Hematopoietic multipotent progenitor cell treated with erythropoietin and hydrocortisone succinate and interleukin-3 and kit ligand, for 15 days (in vitro differentiated cells): ENCODE measurements around the gene MOGAT2.
"Not testable (repeated sequence)": the region's sequence is repeated elsewhere in the genome, so short reads cannot be mapped to it uniquely, and the experiment has no call there.

Source experiments
- DNase-seq: peaks from one replicate; pipeline ENCODE4 v3.0.0-alpha.2; 2015; ENCODE audit warnings: low spot score

The MOGAT2 gene

DNA sequence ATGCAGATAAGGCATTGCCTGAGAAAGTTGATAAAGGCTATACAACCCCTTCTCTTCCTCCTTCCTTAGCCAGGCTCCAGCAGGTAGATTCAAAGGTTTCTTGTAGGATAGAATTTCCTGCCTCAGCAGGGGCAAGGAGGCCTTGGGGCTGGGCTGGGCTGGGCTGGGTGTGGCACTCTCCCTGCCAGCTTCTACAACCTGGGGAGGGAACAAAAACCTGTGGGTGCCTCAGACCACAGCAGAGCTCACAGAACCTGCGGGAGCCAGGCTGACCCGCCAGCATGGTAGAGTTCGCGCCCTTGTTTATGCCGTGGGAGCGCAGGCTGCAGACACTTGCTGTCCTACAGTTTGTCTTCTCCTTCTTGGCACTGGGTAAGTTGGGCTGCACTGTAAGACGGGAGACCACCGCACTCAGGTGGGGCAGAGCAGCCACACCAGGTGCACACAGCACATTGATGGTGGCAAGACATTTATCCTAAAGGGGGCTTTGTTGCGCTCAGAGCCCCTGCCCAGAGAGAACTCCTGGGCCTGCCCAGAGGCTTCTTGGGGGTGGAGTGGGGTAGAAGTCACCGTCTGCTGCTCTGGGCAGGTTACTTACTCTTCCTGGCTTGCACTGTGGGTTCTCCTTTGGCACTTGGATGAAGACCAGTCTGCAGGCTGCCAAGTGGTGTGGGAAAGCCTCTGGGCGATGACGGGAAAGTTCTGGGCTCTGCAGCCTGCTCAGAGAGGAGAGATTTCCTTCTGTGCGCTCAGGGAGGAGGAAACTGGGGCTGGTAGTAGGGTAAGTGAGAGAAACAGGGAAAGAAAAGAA, at the start of gene MOGAT2:
MOGAT2 (plus strand) TSS at position 231 of the 811 bp plus-strand sequence; CDS start at position 282, 51 bp downstream.
- no peak for DNase-seq

DNA sequence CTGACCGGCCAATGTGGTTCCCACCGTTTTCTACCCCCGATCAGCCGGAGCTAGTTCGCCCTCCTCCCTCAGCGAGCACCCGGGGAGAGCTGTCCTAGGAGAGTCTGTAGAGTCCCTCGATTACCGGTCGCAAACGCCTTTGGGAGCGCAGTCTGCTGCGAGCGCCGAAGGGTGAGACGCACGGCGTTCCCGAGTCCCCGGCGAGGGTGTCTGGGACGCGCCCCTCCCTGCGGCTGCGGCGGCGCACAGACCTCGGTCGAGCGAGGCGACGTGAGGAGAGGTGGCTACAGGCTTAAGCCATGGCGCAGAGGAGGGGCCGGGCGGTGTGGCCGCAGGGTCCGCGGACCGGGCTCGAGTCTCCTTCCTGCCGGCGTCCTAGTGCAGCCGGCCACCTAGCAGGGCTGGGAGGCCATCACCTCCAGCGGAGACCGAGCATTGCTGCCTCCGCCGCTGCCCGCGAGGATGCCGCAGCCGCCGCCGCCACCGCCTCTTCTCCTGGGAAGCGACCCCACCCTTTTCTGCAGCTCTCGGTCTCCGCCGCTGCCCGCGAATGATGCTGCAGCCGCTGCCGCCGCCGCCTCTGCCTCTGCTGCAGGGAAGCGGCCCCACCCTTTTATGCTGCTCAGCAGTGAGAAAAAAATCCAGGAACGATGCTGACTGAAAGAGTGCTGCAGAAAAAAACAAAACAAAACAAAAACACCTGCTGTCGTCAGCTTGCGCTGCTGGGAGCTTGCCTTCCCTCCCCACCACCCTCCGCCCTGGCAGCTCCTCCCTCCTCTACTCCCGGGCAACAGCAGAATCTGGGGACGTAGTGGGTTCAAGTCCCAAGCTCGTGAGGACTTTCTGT, 49.0 kb upstream of the MOGAT2 start, which contains the start of gene MAP6:
MAP6 (minus strand) TSS at position 588 of the 847 bp plus-strand sequence. CDS start 669 bp downstream, outside the sequence.
- DNase-seq: peak; percentile 40

DNA sequence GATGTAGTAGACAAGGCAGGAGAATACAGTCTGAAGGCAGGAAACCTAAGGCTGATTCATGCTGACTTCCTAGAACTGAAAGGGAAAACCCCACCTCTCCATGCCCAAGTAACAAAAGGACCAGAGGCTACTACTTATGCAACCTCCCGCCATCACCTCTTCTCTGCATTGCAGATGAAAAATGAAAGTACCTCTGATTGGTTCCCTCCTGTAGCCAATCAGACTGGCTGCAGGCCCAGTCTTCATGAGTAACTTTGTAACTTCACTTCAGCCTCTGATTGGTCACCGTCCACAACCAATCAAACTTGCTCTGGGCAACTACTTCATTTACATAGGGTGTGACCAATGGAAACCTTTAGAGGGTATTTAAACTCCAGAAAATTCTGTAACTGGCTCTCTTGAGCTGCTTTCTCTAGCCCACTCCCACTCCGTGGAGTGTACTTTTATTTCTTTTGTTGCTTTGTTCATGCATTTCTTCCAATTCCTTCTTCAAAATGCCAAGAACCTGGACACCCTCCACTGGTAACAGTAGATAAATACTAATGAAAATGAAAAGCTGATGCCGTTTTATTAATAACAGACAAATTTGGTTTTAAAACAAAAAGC, 43.6 kb upstream of the MOGAT2 start:
- peak; percentile 54 for DNase-seq

DNA sequence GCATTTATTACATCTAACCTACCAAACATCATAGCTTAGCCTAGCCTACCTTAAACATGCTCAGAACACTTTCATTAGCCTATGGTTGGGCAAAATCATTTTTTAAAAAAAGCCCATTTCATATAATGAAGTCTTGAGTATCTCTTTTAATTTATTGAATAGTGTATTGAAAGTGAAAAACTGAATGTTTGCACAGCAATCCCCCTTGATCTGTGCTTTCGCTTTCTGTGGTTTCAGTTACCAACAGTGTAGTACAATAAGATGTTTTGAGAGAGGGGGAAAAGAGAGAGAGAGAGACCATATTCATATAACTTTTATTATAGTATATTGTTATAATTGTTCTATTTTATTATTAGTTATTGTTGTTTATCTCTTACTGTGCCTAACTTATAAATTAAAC, 40.4 kb upstream of the MOGAT2 start:
- no peak for DNase-seq

DNA sequence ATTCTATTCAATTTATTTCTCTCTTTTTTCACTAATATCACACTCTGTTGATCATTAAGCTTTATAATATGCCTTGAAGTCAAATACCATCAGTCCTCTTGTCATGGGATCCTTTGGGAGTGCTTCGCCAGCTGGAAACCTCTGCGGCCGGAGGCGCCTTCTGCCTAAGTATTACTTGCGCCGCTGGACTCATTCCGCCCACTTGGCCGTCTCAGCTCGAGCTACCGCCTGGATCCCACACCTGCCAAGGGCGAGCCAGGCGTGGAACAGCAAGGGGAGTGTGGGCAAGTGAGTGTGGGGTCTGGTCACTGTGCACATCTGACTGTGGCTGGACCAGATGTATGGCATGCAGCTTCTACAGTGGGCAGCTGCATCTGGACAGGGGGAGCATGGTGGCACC, 39.7 kb upstream of the MOGAT2 start:
- no peak for DNase-seq

DNA sequence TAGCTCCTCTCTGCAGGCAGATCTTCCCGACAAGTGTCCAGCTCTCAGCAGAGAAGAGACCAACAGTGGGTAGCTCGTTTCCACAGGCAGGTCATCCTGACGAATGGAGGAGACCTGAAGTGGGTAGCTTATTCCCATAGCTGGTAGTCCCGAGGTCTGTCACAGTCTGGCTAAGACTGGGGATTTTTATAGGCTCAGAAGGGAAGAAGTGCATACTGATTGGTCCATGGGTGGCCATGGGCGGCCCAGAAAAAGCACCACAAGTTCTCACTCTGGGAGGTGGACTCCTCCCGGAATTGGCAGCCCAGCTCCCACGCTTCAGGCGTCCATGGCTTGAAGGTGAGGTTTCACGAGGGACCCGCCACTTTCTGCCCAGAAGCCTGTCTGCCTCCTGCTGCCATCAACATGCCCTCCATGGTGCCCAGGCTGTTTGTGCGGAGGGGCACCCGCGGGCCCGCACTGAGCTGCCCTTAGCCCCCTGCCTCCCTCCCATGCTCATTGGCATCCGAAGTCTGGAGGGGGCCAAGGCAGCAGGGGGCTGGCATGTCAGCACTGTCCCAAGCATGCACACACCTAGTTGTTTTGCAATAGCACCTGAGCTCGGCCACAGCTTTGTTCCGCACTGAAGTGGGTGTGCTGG, 38.9 kb upstream of the MOGAT2 start:
- DNase-seq: no peak

DNA sequence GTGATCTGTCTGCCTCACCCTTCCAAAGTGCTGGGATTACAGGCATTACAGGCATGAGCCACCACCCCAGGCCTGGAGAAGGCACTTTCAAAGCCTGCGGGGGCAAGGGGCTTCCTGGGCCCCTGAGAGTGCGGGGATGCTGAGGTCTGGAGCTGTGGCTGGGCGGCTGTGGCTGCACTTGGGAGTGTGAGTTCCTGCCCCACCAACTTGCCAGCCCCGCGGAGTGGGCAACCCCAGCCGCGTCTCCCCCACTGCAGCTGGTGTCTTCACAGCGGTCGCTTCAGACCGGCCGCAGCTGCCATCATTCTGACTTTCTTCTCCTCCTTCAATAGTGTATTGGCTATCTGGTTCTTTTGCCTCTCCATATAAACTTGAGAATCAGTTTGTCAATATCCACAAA, 38.1 kb upstream of the MOGAT2 start:
- DNase-seq: no peak

DNA sequence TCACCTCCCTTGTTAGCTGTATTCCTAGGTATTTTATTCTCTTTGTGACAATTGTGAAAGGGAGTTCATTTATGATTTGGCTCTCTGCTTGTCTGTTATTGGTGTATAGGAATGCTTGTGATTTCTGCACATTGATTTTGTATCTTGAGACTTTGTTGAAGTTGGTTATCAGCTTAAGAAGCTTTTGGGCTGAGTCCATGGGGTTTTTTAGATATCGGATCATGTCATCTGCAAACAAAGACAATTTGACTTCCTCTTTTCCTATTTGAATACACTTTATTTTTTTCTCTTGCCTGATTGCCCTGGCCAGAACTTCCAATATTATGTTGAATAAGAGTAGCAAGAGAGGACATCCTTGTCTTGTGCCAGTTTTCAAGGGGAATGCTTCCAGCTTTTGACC, 33.8 kb upstream of the MOGAT2 start:
- DNase-seq: not testable (repeated sequence)

DNA sequence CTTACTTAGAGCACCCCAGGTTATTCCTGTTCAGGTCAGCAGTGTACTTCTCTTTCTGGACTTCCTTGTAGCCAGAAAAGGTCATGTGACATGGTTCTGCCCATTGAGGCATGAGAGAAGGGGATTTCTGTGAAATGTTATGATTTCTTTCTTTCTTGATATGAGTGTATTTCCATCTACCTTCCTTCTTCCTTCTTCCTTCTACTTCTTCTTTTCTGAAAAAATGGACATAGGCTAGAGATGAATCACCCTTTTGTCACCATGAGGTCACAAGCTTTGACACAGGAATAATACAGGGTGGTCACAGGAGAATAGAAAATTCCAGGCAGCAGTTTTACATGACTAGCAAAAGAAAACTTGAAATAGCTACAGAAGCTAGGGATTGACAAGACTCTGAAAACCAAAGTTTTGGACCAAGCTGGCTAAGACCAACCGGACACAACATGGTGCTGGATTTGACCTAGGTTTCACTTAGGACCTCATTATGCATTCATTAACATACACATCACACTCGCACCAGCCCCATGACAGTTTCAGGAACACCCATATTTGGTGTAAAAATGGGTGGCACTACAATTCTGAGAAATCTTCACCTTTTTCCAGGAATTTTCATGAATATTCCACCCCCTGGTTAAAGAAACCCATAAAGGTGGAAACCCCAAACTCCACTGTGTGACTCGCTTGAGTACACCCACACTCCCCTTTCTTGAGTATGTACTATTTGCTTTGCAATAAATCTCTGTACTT, 27.6 kb upstream of the MOGAT2 start:
- no peak for DNase-seq

DNA sequence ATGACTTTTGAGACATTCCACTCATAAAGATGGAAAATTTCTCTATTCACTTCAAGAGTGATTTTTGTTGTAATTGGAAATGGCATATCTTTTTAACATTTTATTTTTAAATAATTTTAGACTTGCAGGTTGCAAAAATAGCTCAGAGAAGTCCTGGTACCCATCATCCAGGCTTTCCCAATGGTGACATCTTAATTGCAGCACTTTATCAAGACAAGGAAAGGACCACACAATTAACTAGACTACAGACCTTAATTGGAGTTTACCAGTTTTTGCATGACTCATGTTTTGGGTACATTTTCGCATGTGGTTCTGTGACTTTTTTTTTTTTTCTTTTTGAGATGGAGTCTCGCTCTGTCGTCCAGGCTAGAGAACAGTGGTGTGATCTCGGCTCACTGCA, 25.8 kb upstream of the MOGAT2 start:
- no peak for DNase-seq

DNA sequence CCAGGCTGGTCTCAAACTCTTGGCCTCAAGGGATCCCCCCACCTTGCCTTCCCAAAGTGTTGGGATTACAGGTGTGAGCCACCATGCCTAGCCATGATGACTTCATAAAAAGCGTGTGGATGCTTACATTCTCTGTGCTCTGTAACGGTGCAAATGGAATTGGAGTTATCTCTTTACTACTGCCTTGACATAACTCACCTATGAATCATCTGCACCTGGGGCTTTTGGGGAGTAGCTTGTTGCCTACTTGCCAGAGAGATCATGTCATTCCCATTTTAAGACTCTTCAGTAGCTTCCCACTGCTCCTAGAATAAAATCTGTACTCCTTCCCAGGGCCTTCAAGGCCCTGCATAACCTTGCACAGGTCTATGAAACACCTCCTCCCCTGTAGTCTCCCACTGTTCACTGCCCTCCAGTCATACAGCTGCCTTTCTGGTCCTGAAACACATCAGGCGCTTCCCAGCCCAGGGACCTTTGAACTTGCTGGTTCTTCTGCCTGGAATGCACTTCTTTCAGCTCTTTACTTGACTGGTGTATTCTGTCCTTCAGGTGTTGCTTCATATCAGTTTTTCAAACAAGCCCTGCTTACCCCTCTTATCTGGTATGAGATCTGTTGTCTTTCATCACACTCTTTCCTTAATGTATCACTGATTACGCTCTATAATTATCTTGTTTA, 19.6 kb upstream of the MOGAT2 start:
- DNase-seq: no peak

DNA sequence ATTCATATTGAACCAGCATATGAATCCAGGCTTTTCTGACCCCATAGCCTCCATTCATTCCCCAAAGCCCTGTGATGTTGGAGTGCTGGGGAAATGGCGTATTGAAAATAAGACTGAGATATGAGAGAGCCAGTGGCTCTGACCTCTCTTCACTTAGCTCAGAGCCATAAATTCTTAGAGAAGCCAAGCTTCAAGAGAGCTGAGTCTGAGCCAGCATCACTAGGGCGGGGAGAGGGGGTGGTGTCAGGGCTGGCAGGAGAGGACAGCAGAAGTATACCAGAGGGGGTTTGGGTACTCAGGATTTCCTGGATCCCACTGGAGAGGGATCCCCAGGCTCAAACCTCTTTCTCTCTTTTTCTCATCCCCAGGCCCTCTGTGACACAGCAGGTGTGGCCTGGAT, 16.7 kb upstream of the MOGAT2 start:
- no peak for DNase-seq

DNA sequence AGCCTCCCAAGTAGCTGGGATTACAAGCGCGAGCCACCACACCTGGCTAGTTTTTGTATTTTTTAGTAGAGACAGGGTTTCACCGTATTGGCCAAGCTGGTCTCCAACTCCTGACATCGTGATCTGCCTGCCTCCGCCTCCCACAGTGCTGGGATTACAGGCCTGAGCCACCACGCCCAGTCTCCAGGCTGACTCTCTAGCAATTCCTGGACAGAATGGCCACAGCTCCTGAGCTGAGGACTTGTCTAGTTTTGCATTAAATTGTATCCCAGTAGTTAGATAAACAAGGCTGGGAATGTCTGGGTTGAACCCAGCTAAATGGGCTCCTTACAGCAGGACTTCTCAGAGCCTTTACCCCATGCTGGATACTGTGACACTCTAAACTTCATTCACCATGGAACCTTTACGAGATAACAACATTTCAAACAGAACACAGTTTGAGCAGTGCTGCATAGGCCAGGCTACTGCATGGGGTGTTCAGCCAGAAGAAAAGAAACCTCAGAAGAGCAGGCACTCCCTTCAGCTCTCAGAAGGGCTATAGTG, 13.9 kb upstream of the MOGAT2 start:
- DNase-seq: no peak

DNA sequence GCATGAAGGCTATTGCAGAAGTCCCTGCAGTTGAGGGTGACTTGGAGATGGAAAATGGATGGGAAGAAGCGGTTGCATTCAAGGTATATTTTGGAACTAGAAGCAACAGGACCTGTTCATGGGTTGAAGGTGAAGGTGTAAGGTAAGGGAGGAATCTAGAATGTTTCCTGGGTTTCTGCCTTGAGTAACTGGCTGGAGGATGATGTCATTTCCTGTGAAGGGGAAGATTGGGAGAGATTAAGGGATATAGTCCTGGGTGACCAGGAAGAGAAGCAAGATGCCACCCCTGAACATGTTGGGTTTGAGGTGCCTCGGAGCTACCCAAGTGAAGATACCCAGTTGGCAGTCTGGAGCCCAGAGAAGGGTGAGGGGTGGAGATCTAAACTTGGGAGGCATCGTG, 12.1 kb upstream of the MOGAT2 start:
- no peak for DNase-seq

DNA sequence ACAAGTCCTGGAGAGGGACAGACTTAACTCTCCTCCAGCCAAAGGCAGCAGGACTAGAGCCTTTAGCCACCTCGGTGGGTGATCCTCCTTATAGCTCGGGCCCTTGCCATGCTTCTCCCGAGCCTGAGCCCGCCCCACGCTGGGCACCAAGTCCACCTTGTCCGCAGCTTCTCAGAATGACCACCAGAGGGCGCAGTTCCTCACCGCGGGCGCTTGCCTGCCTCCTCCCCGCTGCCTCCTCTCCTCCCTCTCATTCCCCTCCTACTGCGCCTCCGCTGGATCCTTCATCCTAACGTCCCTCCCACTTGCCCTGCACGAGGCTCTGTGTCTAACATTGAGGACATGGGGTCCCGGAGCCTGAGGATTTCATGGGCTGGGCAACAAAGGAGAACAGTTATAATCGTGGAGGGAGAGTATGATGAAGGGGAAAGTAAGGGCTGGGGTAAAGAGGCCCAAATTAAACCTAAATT, 11.3 kb upstream of the MOGAT2 start:
- peak; percentile 84 for DNase-seq

DNA sequence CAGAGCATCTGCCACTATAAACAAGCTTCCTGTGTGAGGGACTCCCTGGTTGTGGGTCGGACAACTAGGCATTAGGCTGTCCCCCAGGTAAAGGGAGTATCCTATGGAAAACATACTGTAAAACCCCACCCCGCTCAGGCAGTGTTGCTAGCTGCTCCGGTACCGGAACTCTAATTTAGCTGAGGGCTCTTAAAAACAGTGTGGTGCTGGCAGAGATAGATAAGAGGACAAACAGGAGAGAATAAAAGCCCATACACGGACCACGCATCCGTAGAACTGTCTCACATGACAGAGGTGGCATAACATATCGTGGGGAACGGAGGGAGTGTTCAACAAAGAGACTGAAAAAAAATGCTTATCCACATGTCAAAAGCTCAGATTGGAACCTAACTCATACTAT, 3.4 kb upstream of the MOGAT2 start:
- peak; percentile 41 for DNase-seq

DNA sequence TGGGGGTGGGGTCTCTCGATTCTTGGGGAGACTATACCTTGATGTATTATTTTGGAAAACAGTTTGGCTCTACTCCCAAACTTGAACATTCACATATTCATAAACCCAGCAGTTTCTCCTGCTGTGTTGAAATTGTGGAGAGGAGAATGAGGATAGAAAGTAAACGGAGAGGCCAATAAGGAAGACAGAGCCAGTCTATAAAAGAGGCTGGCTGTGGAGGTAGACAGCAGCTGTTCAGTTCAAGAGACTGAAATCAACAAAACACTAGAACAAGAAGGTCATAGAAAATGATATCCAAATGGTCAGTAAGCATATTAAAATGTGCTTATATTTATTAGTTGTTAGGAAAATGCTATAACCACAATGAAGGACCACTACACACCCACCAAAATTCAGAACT, 1.9 kb upstream of the MOGAT2 start:
- no peak for DNase-seq

DNA sequence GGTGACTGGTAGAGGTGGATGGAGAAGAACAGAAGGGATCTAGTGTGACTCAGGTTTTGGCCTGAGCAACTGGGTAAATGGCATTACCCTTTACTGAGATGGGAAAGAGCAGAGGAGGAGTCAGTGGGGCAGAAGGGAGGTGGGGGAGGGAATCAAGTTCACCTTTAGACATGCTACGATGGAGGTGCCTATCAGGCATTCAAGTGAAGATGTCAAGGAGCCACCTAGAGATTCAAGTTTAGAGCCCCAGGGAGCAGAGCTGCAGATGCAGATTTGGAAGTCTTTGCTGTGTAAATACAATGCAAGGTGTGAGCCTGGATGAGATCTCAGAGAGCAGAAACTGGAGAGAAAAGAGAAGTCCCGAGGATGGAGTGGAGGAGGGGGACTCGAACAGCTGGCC, 979 bp upstream of the MOGAT2 start:
- no peak for DNase-seq

DNA sequence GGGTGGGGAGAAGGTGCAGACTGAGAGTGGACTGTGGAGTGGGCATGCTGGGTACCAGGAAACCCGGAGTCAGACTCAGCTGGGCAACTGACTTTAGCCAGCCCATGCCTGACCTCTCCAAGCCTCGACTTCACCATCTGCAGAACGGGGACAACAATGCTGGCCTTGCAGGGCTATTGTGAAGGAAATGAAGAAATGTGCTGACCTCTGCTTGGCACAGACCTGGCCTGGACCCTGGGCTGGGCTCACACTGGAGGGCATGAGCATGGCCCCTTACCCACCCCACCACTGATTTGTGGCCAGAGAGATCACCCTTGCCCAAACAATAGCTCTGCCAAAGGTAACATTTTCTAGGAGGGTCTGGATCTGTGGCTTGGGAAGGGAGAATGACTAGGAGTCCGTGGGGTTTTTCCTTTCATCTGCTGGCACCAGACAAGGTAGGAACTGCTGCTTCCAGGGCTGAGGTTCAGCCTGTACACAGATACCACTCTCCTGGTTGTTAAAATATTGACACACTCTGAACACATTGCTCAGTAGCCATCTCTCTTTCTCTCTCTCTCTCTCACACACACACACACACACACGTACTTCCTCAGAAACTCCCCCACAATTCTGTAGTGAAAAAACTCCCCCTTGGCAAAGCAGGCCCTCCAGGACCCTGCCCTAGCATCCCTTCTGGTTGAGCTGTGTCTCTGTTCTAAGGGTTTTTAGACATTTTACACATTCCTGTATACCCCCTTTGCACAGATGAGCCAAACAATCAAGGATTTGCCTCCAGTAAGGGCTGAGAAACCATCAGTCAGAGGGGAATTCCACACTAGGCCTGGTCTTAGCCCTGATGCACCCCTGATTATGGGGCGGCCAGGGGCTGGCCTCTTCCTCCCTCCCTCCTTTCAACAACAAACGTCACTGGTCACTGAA, 1.0 kb downstream of the MOGAT2 start:
- no peak for DNase-seq
